NB4 (cell line): ENCODE results near the gene PKDCC.

Experiments
- MYC ChIP-seq: IDR thresholded peaks from 2 replicates; pipeline ENCODE4 v1.6.1; 2011; ENCODE audit warnings: low read depth, low read length
- POLR2A ChIP-seq: IDR thresholded peaks from 2 replicates; pipeline ENCODE4 v1.6.1; 2011; ENCODE audit warnings: mild to moderate bottlenecking; ENCODE audit not compliant: insufficient read length; ENCODE audit errors: extremely low read depth
- TF ChIP-seq, protein P1 (sequence below): IDR thresholded peaks from one replicate; pipeline ENCODE4 v1.5.1; 2012; ENCODE audit warnings: low read depth, low read length

GRCh38 chr2:42045352-42045751, 2.5 kb upstream of the PKDCC start:
- TF ChIP-seq, protein P1, sequence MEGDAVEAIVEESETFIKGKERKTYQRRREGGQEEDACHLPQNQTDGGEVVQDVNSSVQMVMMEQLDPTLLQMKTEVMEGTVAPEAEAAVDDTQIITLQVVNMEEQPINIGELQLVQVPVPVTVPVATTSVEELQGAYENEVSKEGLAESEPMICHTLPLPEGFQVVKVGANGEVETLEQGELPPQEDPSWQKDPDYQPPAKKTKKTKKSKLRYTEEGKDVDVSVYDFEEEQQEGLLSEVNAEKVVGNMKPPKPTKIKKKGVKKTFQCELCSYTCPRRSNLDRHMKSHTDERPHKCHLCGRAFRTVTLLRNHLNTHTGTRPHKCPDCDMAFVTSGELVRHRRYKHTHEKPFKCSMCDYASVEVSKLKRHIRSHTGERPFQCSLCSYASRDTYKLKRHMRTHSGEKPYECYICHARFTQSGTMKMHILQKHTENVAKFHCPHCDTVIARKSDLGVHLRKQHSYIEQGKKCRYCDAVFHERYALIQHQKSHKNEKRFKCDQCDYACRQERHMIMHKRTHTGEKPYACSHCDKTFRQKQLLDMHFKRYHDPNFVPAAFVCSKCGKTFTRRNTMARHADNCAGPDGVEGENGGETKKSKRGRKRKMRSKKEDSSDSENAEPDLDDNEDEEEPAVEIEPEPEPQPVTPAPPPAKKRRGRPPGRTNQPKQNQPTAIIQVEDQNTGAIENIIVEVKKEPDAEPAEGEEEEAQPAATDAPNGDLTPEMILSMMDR, result no peak
- no peak for TF ChIP-seq POLR2A
- TF ChIP-seq MYC, result no peak
